ENCODE measurements around the gene PIGR.

PIGR gene

DNA sequence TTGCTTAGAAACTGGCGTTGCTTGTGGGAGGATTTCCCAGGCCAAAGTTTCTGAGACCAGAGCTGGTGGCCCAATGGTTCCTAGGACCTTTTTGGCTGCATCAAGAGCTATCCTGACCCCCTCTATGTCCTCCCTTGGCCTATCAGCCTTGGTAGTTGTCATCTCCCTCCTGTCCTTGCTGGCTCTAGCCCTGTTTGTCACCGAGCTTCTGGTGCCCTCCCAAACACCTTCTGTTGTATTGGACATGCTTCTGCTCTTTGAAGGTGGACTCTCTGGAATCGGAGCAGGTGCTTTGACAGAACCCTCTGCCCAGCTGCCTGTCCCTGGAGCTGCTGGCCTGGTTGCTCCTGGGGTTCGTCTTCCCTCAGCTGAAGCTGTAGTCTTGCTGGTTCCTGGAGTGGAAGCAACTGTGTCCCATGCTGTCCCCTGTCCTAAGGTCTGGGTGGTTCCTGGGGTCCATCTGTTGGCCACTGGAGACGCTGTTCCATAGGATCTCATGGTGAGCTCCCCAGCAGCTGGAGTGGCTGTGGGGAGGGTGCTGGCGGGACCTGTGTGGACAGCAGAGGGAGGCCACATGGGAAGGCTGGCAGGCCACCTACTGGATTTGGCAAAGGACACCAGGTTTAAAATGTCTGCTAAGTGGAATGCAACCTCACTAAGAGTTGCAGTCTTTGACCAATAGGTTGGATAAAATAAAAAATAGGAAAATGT lies 14.6 kb upstream of the PIGR start:
- FAIRE-seq: no peak
- no peak for DNase-seq (ENCODE audit: low spot score)

DNA sequence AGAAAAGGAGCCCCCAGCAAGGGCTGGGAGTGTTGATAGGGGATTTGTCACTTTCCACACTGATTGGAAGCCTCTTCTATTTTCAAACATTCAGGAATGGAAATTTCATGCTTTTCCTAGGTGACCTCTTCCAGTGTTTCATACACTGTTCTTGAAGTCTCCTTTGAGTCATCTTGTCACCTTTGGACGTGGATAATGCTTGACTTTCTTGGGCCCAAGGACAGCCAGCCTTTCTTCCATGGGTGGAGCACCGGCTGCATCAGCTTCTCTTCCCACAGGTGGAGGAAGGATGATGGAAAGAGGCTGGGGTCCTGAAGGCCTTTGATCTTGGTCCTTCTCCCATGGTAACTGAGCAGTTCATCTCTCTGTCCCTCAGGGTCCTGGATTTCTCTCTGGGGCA lies 11.9 kb upstream of the PIGR start:
- FAIRE-seq (no peak), DNase-seq (ENCODE audit: low spot score) (no peak)

DNA sequence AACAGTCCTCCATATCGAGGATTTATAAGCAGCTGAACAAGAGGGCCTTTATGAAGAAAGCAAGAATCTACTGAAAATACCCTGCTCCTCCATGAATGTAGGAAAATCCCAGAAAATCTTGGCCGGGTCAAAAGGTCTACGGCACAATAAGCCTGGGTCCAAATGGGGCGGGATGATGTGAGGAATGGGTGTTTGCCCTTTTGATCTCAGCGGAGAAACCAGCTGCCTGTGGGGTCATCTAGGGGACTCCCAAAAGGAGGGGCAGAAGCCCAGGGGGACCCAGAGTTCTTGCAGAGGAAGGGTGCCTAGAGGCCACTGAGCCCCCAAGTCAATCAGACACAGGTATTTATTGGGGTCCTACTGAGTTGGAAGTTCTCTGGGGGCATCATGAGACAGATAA lies 11.4 kb upstream of the PIGR start:
- no peak for DNase-seq (ENCODE audit: low spot score)
- FAIRE-seq: no peak

DNA sequence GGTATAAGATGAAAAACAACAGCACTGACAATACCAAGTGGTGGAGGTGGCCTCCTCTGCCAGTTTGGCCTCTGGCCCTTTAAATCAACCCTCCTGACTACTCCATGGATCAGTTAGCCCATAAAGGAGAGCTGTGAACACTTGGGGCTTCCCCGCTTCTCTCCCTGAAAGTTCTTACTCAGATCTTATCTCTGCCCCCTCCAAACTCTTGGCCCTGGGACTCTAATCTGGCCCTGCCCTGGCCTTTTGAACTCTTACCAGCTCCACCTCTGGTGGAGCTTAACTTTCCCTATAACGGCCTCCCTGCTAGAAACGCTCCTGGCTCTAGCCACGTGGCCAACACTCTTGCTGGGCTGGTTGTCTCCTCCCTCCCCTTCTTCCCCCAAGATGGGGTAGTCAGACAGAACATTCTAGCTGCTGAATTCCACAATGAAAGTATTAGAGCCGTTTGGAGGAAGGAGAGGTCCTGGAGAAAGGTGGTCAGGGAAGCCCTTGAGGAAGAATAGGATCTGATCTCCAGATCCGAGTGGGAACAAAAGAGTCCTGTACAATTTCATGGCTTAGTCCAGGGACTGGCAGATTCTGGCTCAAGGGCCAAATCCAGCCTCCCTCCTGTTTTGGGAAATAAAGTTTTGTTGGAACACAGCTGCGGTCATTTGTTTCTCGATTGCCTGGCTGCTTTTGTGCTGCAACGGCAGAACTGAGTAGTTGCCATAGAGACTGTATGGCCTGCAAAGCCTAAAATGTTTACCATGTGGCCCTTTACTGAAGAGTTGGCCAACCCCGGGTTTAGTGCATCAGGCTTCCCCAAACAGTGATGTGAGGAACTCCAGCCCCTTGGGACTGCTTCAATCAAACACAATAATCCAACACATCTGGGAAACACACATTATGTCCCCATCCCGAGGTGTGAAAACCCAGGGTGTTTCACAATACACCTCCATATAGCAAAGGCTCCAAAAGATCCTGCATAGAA lies 9.5 kb upstream of the PIGR start:
- no peak for DNase-seq (ENCODE audit: low spot score)
- FAIRE-seq: no peak

DNA sequence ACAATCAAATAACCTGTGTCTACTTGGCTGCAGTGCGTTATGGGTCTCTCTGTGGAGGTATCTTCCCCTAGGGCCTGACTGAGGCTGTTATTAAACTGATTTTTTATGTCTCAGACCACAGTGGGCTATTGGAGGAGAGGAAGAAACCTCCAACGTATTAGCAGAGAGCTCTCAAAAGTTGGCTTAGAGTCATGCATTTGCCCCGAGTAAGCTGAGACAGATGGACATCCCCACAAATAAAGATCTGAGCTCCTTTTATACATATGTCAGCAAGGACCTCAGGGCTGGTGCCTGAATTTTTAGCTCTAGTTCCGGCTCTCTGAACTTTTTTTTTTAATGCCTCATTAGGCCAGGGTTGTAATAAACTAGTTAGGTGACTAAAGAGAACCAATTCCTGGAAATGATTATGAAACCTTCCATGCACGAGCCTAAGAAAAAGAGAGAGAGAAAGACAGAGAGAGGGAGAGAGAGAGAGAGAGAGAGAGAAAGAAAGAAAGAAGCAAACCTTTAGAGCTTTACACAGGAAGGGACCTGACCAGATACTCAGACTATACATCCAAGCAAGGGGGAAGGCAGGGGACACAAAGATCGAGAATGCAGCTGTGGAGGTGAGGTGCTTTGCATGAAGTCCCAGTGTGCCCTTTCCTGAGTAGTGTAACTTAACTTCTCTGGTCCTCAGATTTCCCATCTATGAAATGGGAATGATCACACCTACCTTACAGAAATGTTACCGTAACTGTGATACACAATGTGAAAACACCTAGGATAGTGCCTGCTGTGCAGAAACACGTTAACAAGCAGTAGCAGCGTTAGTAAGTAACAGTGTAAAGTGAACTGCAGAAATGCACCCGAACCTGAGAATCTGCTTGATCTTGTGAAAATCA lies 8.4 kb upstream of the PIGR start:
- DNase-seq (ENCODE audit: low spot score) (no peak), FAIRE-seq (no peak)

DNA sequence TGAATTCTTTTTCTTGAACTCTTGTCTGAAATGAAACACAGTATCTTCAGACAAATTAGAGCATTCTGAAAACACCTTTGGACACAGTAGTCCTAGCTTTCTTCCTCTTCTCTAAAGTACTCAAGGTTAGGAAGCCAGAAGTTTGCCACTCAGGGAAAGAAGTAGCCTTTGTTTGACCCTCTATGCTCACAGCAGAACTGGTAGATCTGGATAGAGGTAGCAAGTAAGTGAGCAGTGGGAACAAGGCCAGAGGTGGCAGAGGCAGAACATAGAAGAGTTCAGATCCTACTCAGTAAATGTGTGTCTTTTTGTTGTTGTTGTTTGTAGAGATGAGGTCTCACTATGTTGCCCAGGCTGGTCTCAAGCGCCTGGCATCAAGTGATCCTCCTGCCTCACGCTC lies 7.4 kb upstream of the PIGR start:
- DNase-seq (ENCODE audit: low spot score) (no peak), FAIRE-seq (no peak)

DNA sequence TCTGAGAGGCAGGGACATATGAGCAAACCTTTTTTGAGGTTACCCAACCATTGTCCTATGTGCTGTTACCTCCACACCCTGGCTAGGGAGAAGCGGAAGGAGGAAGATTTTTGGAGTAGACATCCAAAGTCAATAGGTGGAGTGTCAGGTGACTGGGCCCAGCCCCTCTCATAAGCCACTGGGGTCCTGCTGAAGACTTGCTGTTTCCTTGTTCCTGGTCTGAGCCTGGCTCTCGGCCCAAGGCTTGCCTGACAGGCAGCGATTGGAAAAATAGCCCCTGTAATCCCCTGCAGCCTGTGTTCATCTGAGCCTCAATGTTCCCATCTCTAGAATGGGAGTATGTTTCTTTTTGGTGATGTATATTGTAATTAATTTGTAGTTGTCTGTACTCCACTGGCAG lies 6.9 kb upstream of the PIGR start:
- no peak for FAIRE-seq
- no peak for DNase-seq (ENCODE audit: low spot score)

DNA sequence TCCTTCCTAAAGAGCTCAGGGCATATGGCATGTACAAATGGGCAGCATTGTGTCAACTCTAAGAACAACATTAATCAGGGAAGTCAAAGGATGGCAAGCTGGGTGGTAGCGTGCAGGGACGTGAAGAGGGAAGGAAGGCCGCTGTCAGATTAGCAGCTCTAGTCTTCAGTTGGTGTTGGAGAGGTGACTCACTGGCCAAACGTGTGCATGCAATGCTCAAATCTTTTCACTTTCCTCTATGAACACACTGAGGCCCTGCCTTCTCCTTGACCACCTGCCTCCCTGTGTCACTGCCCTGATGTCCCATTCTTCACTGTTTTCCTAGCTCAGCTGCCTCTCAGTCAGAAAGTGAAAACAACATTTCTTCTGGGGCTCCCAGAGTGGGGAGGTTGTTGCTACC lies 5.9 kb upstream of the PIGR start:
- FAIRE-seq (no peak), DNase-seq (ENCODE audit: low spot score) (no peak)

DNA sequence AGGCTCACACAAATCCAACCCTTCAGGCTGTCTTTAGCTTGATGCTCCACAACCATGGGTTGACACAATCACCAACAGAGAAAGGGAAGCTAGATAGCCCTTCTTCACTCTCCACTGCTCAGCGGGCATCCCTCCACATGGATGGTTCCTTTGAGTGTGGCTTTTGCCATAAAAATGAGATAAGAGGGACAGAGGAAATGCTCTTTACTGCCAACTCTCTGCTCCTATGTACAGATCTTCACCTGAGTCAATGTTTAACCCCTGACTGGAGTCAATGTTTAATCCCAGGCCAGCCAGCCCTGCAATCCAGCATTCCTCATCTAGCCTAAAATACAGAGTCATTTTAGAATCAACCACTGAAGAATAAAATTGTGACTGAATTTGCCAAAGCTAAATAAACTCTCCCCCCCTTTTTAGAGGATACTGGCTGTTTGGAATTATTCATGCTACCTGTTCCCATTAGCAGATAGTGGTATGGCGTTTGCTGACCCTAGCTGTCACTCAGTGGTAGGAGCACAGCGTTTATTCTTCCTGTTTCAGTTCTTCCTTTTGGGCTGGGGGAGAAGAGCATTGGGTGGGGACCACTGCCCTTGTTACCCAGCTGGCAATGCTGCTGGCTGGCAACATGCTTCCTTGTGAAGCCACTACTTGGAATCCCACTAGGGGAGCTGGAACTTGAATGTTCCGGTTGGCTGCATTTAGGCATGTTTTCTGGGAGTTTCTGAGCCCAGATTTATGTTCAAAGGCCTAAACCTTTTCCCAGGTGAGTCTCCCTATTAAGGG lies 5.2 kb upstream of the PIGR start:
- FAIRE-seq (no peak), DNase-seq (ENCODE audit: low spot score) (no peak)

DNA sequence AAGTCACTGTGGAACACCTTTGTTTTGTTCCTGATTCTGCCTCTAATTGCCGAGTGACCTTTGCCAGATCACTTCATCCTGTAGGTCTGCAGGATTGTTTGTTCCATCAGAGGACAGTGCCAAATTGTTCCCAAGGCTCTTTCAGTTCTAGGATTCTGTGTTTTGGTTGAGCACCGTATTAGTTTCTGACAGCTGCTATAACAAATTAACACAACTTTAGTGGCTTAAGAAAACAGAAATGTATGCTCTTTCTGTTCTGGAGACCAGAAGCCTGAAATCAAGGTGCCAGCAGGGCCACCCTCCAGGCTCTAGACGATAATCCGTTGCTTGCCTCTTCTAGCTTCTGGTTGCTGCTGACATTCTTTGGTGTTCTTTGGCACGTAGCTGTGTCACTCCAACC lies 3.4 kb upstream of the PIGR start:
- FAIRE-seq: no peak

DNA sequence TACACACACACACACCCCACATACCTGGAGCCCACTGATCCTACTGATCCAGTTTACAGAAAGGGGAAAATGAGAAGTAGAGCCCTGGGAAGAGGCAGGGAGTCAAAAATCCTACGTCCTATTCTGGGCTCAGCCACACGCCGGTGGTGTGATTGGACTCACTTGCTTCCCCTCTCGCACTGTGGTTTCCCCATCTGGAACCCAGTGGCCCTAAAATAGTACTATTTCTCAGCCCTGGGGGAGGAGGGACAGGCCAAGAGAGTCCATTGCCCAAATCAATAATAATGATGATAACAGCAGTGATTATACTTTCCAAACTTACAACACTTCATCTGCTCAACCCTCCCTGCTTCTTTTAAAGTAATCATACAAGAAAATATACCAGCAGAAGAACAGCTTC lies 2.9 kb upstream of the PIGR start:
- FAIRE-seq (no peak), DNase-seq (ENCODE audit: low spot score) (no peak)

More for the DNA sequence above, 3.4 kb upstream of the PIGR start:
- no peak for DNase-seq (ENCODE audit: low spot score)

DNA sequence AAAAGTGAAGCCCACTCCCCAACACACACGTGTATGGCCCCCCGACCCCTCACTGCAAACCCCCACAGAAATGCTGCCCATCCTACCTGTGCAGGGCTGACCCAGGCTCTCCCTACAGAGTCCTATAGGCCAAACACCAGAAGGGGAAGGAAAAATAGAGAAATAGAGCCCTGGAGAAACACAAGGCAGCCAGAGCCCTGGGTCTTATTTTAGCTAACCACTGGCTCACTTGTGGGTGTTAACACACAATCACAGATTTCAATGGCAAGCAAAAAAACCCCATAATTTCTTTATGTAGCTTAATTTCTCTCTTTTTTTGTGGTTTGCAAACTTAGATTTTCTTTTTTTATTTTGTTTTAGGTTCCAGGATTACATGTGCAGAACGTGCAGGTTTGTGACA lies 989 bp upstream of the PIGR start:
- no peak for FAIRE-seq
- DNase-seq (ENCODE audit: low spot score): no peak

DNA sequence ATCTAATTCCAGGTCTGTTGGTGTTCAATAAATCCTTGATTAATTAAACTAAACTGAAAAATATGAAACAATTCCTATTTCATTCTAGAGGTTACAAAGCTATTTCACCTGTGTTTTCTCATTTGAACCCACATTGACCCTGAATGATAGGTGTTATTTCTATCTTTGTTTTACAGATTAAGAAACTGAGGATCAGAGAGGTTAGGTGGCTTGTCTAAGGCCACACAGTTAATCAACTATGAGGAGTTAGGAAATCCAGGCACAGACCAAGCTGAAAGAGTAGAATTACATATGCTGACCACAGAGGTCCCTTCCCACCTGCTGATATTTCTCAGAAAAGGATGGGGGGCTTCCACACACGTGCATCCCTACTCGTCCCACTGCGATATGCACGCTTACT lies 487 bp downstream of the PIGR start:
- DNase-seq (ENCODE audit: low spot score) (no peak), FAIRE-seq (no peak)

DNA sequence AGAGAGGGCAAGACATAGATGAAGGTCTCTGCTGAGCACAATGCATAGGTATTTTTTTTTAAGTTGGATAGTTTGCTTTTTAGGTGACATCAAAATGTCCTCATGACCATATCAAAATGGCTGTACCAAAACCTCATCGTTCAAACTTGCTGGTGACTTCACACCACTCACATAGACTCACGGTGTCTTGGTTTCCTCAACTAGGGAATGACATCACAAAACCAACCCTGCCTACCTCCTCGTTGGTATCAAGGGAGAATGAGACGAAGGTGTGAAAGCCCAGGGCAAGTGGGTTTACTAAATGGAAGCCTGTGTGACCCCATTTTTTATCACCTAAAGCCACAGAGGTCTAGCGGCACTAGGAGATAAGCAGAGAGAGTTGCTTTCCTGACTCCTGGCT lies 1.6 kb downstream of the PIGR start:
- no peak for FAIRE-seq
- no peak for DNase-seq (ENCODE audit: low spot score)

DNA sequence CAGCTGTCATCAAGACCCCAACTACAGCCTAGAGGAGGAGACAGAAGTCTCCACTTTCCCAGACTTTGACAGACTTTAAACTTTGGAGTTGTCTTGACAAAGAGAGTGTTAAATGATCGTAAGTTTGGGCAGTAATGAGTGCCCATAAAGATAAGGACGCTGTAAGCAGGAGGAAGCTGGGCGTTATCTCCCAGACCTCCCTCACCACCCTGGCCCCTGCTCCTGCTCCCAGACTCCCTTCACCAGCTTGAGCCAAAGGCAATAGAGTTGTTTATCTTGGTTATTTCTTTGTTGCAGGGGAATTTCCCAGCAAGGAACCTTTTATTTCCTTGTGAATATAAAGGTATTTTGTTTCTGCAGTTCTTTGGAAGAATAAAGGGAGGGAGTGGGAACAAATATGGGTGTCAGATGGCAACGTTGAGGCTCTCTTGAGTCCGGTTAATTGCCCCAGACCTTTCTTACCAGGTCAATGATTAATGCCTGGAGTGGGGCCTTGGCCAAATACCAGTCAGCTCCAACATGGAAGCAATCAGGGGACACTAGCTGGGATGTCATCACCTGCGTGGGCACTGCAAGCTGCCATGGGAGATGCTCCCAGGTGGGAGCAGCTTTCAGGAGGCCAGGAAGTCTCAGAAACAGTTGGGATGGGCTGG lies 4.4 kb downstream of the PIGR start:
- FAIRE-seq: no peak

DNA sequence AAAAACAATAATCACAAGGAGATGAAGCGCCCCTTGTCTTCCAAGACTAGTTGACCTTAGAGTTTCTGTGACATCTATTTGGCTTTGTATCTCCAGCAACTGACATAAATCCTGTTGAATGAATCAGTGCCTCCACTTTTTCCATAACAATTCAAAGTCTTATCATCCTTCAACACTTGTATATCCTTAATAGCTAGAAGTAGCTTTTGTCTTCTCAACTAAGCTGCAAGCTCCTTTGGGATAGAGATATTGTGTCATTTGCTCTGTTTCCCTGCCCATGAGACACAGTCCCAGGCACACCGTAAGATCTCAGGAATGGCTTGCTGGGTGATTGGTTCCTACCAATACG lies 5.7 kb downstream of the PIGR start:
- FAIRE-seq: no peak

More for the DNA sequence above, 4.4 kb downstream of the PIGR start:
- no peak for DNase-seq (ENCODE audit: low spot score)

DNA sequence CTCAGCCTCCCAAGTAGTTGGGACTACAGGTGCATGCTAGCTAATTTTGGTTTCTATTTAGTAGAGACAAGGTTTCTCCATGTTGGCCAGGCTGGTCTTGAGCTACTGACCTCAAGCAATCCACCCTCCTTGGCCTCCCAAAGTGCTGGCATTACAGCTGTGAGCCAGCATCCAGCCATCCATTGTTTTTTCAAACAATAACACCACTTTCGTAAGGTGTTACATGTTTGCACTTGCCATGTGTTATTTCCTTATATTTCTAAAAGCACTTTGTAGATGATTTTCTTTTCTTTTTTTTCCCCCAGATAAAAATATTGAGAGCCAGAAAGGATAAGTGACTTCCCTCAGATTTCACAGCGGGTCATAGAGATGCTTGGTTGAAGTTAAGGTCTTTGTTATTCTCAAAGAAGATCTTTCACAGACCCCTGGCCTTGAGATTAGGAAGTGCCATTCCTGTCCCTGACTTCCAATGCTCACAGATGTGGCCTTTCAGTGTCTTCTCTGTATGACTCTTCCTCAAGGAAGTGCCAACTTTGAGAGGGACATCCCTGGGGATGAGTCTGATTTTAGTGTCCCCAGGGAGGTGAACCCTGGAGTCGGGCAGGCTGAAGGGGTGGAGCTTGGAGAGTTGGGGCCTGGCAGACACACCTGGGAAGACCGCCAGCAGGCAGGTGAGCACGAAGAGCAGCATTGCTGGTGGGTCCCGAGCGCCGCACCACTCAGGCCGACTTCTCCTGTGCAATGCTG lies 6.3 kb downstream of the PIGR start:
- no peak for DNase-seq (ENCODE audit: low spot score)

More for the DNA sequence above, 5.7 kb downstream of the PIGR start:
- DNase-seq (ENCODE audit: low spot score): no peak

DNA sequence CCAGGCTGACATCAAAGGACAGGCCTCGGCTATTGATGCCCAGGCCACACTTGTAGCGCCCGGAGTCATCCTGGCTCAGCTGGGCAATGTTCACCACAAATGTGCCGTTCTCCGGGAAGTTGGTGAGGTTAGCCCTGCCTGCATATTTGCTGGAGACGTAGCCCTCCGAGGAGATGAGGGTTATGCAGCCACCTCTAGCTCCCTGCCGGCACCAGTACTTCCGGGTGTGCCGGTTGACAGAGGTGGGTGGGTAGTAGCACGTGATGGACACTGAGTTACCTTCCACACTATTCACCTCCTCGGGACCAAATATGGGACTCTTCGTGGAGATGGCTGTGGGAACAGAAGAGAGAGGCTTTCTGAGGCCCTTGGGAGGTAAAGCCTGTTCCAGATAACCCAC lies 7.1 kb downstream of the PIGR start:
- FAIRE-seq (no peak), DNase-seq (ENCODE audit: low spot score) (no peak)

More for the DNA sequence above, 6.3 kb downstream of the PIGR start:
- FAIRE-seq: no peak

DNA sequence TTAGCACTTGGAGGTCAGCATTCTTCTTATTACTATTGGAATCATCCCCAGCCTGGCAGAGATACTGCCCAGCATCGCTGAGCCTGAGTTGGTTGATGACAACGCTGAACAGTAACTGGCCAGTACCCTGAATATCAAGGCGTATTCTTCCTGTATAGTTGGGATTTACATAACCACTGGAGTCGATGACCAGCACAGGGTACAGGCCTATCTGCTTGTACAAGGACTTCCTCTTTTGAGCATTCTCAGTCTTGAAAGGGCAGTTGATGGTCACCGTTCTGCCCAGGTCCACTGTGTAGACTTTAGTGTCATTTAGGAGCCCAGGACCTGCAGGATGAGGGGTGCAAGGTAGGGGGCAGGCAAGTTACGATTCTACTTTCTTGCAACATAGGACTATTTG lies 8.8 kb downstream of the PIGR start:
- FAIRE-seq (no peak), DNase-seq (ENCODE audit: low spot score) (no peak)
